ENCODE data around the gene NUDT10. TPM values are rescaled to one million over a fixed set of nuclear protein-coding genes. Genes with fewer than 3 reads are reported as not detected.

Gene NUDT10
- total and polyA plus RNA-seq, 12 donors = 0.76 to 4.0 (median 2.1) TPM

DNA sequence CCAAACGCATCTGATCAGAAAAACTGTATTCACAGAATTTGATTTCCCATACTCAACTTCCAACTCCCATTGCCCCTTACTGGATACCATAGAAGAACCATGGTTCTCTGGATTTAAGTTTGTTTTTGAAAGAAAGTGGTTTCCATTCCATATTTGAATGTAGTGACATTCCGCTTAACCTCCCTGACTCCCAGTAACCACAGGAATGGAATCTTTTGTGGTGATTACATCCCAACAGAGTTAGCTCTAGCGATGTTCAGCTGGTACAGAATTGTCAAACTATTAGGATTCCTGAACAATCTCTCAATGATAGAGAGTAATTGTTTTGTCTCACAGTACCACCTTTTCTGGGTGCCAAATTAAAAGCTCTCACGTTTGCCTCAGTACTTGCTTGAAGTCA lies 1.7 kb downstream of the NUDT10 start:
- TF ChIP-seq POLR2A (IDR thresholded peaks at IDR 0.05) = no peak
- TF ChIP-seq, protein P1, sequence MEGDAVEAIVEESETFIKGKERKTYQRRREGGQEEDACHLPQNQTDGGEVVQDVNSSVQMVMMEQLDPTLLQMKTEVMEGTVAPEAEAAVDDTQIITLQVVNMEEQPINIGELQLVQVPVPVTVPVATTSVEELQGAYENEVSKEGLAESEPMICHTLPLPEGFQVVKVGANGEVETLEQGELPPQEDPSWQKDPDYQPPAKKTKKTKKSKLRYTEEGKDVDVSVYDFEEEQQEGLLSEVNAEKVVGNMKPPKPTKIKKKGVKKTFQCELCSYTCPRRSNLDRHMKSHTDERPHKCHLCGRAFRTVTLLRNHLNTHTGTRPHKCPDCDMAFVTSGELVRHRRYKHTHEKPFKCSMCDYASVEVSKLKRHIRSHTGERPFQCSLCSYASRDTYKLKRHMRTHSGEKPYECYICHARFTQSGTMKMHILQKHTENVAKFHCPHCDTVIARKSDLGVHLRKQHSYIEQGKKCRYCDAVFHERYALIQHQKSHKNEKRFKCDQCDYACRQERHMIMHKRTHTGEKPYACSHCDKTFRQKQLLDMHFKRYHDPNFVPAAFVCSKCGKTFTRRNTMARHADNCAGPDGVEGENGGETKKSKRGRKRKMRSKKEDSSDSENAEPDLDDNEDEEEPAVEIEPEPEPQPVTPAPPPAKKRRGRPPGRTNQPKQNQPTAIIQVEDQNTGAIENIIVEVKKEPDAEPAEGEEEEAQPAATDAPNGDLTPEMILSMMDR (IDR thresholded peaks at IDR 0.05) = no peak
- Histone ChIP-seq H3K36me3 (replicated peaks in 1 of 2) (no peaks in the 10 kb centered on the region), H3K27me3 (peaks cover 5% of the 10 kb centered on the region), H3K4me3 (no peak overlapping the region), H3K9me3 (replicated peaks in 1 of 3) (no peaks in the 10 kb centered on the region), H3K27ac (no peak overlapping the region), H3K4me1 (replicated peaks in 1 of 2) (no peaks in the 10 kb centered on the region)
- 70 to 87% (median 80%) methylated on average over 3 to 4 of the region's 4 CpGs for WGBS, 4 donors
- intact Hi-C loops (cut with DNase I) = no loop called here
- DNase-seq = no peak

DNA sequence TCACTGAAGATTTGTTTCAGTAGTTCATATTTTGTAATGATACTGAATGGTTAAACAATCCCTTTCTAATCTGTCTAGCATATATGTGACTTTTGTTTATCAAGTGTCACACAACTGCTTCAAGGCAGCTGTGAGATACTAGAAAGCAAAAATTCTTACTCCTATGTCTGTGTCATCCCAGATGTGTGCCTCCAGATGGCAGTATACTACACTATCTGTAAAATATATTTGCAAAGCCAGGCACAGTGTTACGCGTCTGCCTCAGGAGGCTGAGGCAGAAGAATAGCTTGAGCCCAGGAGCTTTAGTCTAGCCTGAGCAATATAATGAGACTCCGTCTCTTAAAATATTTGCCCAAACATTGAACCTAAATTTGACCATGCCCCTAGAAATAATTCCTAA lies 4.0 kb downstream of the NUDT10 start:
- intact Hi-C loops (cut with DNase I) = loop anchor here in 1 of 2 donors (5.0 kb wide), 1 partner anchor 86 kb away; no protein-coding TSS in a partner anchor

DNA sequence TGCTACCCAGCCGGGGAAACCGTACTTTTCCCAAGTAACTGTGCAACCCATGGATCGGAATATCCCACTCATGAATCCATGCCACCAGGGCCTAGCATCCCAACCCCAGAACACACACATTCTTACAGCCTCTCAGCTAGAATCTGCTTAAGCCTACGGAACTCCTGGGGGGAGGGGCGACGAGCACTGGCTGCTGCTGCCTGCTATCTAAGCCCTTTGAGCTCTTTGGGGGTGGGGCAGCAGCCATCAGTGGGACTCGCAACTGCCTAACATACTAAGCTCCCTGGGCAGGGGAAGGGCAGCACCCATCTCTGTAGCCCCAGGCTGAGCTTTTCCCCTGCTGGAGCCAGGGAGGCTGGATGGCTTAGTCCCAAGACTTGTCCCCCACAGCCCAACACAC lies 28.6 kb downstream of the NUDT10 start:
- peaks cover 5% of the 10 kb centered on the region for H3K27me3 ChIP-seq
- peaks cover 0 to 4% (median 0%) of the 10 kb centered on the region in 3 donors for H3K9me3 ChIP-seq (replicated peaks in 1 of 3)
- no peaks in the 10 kb centered on the region for H3K36me3 ChIP-seq (replicated peaks in 1 of 2)
- no peak overlapping the region for H3K27ac ChIP-seq
- 76 to 93% (median 93%) methylated on average over 3 to 7 of the region's 7 CpGs; no CpG with 5 or more reads in 1 of the 4 donors for WGBS, 4 donors
- no peaks in the 10 kb centered on the region for H3K4me1 ChIP-seq (replicated peaks in 1 of 2)
- TF ChIP-seq POLR2A (IDR thresholded peaks at IDR 0.05) = no peak
- TF ChIP-seq, protein P1 (IDR thresholded peaks at IDR 0.05) = no peak
- H3K4me3 ChIP-seq = no peak overlapping the region
- intact Hi-C loops (cut with DNase I) = no loop called here
- no peak for DNase-seq

More for the DNA sequence above, 4.0 kb downstream of the NUDT10 start:
- no peaks in the 10 kb centered on the region for H3K4me1 ChIP-seq (replicated peaks in 1 of 2)
- H3K27ac ChIP-seq = no peak overlapping the region
- no peaks in the 10 kb centered on the region for H3K36me3 ChIP-seq (replicated peaks in 1 of 2)
- peak; percentile 22 to 65 (median 50) for DNase-seq
- no peak overlapping the region for H3K4me3 ChIP-seq
- no peaks in the 10 kb centered on the region for H3K9me3 ChIP-seq (replicated peaks in 1 of 3)
- no peak for TF ChIP-seq POLR2A (IDR thresholded peaks at IDR 0.05)
- TF ChIP-seq, protein P1 (IDR thresholded peaks at IDR 0.05) = peak; percentile 37 to 69 (median 60)
- 9 to 19% (median 13%) methylated on average over 3 of the region's 3 CpGs for WGBS, 4 donors
- peaks cover 5% of the 10 kb centered on the region for H3K27me3 ChIP-seq

DNA sequence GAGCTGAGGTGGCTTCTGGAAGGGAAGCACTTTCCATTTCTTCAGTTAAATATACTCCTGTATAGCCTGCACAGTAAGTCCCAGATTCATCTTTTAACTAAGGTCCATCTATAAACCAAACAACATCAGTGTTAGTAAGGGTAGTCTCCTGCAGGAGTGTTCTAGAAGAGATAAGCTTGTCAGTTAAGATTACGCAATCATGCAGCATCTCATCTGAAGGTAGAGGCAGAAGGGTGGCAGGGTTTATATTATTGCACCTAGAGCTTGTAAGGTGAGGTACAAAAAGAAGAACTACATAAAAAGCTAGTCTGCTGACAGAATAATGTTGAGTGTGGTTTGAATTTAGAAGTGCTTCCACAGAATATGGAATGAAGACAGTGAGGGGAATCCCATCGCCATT lies 44.0 kb downstream of the NUDT10 start:
- no peak for DNase-seq
- Histone ChIP-seq H3K36me3 (replicated peaks in 1 of 2) (no peaks in the 10 kb centered on the region), H3K27me3 (no peaks in the 10 kb centered on the region), H3K4me1 (replicated peaks in 1 of 2) (no peaks in the 10 kb centered on the region), H3K4me3 (no peak overlapping the region), H3K9me3 (replicated peaks in 1 of 3) (no peaks in the 10 kb centered on the region), H3K27ac (no peak overlapping the region)
- 63 to 92% (median 82%) methylated on average over 2 of the region's 2 CpGs for WGBS, 4 donors
- intact Hi-C loops (cut with DNase I) = no loop called here
- TF ChIP-seq, protein P1 (IDR thresholded peaks at IDR 0.05) = no peak
- no peak for TF ChIP-seq POLR2A (IDR thresholded peaks at IDR 0.05)

Other genes starting within 250 kb of the NUDT10 start
- 1 to 10 TPM in 8 of 9 donors, under 1 TPM in 1; 0.12 to 9.7 (median 2.0) TPM for gene NUDT11, start 163.8 kb downstream of the NUDT10 start, total RNA-seq
- 1 to 10 TPM; 1.2 to 5.0 (median 4.5) TPM for gene NUDT11, start 163.8 kb downstream of the NUDT10 start, polyA plus RNA-seq

All from adrenal gland (tissue), 12 donors.